ENCODE results near the gene PAPOLG.

DNA sequence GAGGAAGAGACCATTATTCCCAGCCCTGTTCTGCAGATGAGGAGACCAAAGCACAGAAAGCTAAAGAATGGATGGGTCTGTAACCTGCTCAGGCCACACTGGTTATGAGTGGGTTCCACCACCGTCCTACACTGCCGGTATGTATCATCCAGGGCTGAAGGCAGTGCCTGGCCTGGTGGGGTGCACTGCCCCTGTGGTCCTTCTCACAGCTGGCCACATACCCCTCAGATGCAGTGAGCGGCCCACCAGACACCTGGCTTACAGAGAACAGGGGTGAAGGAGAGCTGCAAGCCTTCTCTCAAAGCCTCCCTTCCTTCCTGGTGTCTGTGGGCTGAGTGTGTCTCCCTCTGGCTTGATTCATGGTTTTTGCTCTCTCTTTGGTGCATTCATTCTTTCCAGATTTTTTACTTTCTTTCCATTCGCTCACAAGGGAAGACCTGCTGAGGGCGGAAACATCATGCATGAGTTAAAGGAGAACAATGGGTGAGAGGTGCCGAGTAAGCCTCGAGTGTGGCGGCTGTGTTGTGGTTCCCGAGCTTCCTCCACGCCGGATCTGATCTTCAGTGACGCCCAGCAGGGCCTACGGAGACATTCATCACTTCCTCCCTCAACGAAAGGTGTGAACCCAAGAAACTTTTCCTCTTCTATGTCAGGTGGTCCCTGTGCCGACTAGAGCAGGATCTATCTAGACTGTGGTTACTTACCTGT lies 63.2 kb downstream of the PAPOLG start:
- TF ChIP-seq, protein P1, sequence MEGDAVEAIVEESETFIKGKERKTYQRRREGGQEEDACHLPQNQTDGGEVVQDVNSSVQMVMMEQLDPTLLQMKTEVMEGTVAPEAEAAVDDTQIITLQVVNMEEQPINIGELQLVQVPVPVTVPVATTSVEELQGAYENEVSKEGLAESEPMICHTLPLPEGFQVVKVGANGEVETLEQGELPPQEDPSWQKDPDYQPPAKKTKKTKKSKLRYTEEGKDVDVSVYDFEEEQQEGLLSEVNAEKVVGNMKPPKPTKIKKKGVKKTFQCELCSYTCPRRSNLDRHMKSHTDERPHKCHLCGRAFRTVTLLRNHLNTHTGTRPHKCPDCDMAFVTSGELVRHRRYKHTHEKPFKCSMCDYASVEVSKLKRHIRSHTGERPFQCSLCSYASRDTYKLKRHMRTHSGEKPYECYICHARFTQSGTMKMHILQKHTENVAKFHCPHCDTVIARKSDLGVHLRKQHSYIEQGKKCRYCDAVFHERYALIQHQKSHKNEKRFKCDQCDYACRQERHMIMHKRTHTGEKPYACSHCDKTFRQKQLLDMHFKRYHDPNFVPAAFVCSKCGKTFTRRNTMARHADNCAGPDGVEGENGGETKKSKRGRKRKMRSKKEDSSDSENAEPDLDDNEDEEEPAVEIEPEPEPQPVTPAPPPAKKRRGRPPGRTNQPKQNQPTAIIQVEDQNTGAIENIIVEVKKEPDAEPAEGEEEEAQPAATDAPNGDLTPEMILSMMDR (IDR thresholded peaks at IDR 0.05; ENCODE audit: insufficient read depth, low read length, poor library complexity, severe bottlenecking): no peak
- no peak for TF ChIP-seq EZH2phosphoT487 (conservative IDR thresholded peaks at IDR 0.05; ENCODE audit: low read length)

All from SU-DHL-6 (cell line).